Left forelimb (tissue), 1 donor: ENCODE results near the gene PRICKLE3.
"Not testable (repeated sequence)": the region's sequence is repeated elsewhere in the genome, so short reads cannot be mapped to it uniquely, and the experiment has no call there.

Experiments used
- DNase-seq: peaks from one replicate; pipeline ENCODE4 v3.0.0-alpha.2; 2018; ENCODE audit warnings: low spot score

Gene PRICKLE3

DNA sequence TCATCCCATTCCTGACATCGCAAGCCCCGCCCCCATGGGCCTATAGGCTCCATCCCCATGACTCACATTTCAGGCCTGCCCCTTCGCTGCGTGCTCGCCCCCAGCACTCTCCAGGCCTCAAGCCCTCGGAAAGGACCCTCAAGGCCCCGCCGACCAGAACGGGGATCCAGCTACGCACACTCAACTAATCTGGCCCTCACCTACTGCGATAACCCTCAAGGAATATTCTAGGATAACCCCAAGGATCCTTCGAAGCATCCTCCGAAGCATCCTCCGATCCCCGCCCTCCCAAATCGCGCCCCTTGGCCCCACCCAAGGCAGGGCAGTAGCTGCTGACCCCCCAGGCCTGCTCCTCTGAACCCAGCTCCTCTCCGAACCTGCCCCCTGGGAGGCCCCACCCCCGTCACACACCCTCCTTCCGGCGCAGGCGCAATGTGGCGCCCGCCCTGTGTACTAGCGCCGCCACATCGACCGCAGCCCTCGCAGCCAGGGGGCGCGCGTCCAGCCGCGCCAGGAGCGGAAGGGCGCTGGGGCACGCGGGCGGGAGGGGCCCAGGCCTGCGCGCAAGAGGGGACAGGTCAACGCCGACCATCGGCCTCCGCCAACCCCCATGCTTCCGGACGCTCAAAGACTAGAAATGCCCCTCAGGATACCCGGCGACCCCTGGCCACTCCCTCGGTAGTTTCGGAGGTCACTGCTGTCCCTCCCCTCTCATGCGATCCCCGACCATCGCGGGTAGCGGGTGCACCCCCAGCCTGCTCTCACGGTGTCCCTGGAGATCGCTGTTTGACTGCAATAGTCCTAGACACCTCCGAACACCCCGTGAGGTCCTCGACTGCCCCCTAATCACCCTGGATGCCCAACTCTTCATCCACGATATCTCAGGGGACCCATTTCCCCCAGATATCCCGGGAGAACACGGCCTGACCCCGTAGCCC is 30.0 kb downstream of the PRICKLE3 start:
- peak; percentile 91 for DNase-seq

DNA sequence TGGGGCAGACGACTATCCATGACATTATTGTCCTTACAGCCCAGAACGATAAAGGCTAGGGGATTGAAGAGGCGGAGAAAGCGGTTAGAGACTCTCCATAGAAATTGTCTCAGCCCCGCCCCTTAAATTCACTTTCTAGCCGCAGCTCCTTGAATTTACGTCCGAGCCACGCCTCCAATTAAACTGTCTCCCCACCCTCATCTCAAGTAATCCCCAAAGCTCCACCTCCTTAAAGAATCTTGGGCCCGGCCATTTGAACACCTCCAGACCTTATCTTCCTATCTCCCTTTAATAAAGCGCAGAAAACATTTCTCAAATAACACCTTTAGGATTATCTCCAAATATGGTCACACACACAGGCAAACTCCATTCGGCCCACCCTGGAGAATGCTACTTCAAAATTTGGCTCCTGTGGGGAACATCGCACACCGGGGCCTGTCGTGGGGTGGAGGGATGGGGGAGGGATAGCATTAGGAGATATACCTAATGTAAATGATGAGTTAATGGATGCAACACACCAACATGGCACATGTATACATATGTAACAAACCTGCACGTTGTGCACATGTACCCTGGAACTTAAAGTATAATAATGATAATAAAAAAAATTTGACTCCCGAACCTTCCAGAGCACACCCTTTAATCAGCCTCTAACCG is 30.8 kb downstream of the PRICKLE3 start:
- no peak for DNase-seq

DNA sequence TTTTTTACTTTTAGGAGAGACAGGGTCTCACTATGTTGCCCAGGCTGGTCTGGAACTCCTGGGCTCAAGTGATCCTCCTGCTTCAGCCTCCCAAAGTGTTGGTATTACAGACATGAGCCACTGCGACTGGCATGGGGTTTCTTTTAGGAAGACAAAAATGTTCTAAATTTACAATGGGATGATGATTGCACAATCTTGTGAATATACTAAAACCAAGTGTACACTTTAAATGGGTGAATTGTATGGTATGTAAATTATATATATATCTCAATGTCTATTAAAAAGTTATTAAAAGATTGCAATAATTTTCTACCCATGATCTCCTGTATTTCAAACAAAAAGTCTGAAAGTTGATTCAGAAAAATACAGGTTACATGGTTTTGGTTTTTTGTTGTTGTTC is 32.7 kb downstream of the PRICKLE3 start:
- DNase-seq: no peak

DNA sequence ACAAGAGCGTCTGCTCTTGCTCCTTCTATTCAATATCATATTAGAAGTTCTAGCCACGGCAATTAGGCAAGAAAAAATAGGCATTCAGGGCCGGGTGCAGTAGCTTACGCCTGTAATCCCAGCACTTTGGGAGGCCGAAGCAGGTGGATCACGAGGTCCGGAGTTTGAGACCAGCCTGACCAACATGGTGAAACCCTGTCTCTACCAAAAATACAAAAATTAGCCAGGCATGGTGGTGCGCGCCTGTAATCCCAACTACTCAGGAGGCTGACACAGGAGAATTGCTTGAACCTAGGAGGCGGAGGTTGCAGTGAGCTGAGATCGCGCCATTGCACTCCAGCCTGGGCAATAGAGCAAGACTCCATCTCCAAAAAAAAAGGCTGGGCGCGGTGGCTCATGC is 36.9 kb downstream of the PRICKLE3 start:
- not testable (repeated sequence) for DNase-seq

DNA sequence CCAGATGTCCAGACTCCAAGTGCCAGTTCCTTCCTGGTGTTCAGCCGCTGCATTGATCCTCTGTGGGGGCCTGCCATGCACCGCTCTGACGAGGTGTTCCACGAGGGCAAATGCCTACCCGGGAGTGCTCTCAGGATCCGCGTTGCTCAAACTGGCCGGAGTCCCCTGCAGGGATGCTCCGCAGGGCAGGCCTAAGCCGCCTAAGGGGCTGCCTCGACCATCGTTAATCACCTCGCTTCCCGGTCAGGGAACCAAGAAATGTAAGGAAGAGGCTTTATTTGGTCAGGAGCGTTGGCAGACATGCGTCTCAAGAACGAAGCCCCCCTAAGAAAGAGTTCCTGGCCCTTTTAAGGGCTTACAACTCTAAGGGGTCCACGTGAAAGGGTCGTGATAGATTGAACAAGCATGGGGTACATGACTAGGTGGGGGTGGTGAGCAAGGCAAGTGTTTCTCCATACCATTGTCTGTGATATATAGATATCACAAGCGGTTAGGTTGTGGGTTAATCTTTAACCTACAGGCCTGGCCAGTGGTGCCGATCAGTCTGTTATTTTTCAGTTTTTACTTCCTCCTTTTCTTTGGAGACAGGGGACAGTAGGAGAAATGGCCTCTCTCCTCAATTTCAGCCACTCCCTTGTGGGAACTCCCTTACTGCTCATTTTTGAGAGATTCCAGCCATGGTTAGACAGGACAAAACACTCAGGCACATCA is 37.6 kb downstream of the PRICKLE3 start:
- DNase-seq: not testable (repeated sequence)

DNA sequence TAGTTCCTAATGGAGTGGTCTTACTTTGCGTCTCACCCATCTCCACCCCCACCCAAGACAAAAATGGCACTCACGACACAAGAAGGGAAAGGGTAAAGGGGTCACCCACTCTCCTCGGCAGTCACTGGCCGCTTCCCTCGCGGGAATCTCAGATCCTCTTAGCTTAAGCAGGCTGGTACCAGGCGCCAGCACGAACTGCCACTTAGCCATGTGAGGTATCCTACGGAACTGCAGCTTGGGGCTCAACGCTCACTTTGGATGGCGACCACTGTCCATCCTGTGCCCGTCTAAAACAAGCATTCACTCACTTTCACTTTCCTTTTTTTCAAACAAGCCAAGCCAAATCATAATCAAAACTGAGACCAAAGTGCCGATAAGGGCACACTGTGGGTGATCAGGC is 38.2 kb downstream of the PRICKLE3 start:
- no peak for DNase-seq

DNA sequence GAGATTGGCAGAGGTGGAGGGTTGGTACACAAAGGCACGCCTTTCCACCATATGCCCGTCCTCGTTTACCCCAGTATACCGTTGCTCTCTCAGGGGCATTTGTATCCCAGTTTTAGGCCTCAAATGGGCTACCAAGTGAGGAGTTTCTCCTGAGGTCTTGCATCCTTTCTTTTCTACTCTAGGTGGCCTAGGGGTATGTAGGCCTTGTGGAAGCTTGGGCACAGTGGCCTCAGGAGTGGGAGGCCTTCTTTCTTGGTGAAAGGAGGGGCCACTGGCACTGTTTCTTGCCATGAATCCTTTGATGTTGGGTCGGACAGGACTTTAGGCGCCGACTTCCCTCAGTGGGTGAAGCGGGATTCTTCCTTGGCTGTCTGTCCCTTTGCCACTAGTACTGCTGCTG is 38.9 kb downstream of the PRICKLE3 start:
- DNase-seq: no peak

DNA sequence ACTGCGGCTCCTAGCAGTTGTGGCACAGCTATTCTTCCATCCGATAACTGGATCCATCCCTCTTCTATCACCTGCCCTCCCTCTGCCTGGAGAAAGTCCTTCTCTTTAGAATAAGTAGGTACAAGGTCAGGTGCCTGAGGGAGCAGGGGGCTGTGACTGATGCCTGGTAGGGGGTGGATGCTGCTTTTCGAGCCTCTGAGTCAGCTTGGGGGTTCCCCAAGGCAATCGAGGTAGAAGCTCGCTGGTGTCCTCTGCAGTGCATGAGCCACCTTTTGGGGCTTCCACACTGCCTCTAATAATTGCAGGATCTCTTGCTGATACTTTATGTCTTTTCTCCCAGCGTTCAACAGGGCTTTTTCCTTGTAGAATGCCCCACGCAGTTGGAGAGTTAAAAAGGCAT is 43.0 kb downstream of the PRICKLE3 start:
- DNase-seq: not testable (repeated sequence)

DNA sequence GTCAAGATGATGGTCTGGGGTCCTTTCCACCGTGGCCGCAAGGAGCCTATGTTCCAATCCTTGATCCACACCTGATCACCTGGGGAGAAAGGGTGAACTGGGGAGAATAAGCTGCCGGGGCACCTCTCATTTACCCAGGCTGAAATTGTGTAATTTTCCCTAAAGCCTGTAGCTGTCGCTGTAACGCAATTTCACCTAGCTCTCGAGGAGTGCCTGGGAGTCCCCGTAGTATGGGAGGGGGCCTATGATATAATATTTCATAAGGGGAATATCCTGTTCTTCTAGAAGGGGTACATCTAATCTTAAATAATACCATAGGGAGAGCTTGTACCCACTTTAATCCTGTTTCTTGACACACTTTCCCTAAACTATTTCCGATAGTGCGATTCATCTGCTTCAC is 43.9 kb downstream of the PRICKLE3 start:
- DNase-seq: not testable (repeated sequence)

DNA sequence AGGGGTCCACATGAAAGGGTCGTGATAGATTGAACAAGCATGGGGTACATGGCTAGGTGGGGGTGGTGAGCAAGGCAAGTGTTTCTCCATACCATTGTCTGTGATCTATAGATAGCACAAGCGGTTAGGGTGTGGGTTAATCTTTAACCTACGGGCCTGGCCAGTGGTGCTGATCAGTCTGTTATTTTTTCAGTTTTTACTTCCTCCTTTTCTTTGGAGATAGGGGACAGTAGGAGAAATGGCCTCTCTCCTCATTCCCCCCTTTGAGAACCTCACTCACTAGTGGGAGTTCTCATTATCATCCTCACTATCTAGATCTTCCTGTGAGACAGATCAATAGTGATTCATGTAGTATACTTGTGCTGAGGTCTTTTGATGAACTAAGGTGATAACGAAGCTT is 46.5 kb downstream of the PRICKLE3 start:
- DNase-seq: no peak

DNA sequence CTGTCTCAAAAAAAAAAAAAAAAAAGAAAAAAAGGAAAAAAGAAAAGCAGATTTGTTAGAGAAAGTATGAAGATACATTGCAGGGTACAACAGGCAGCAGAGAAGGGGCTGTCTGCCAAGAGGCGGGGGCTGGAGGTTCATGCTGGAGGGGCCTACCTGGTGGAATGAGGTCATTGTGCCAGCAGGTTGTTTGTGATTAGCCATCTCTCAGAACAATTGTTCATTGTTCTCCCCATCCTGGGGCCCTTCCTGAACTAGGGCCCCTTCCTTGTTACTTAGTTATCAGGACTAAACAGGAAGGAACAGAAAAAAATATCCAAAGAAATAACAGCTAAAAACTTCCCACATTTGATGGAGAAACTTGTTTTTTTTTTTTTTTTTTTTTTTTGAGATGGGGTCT is 48.7 kb downstream of the PRICKLE3 start:
- no peak for DNase-seq

DNA sequence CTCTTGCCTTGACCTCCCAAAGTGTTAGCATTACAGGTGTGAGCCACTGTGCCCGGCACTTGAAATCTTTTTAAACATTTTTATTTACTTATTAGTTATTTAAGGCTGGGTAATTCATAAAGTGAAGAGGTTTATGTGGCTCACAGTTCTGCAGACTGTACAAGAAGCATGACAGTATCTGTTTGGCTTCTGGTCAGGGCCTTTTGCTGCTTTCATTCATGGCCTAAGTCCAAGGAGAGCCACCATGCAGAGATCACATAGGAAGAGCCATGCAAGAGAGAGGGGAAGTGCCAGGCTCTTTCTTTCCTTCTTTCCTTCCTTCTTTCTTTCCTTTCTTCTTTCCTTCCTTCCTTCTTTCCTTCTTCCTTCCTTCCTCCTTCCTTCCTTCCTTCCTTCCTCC is 52.4 kb downstream of the PRICKLE3 start:
- DNase-seq: no peak

DNA sequence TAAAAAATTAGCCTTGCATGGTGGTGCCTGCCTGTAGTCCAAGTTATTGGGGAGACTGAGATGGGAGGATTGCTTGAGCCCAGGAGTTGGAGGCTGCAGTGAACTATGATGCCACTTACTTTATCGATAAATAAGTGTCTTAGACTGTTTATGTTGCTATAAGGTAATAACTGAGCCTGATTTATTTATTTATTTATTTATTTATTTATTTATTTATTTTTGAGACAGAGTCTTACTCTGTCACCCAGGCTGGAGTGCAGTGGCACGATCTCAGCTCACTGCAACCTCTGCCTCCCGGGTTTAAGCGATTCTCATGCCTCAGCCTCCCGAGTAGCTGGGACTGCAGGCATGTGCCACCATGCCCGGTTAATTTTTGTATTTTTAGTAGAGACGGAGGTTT is 53.9 kb downstream of the PRICKLE3 start:
- not testable (repeated sequence) for DNase-seq

DNA sequence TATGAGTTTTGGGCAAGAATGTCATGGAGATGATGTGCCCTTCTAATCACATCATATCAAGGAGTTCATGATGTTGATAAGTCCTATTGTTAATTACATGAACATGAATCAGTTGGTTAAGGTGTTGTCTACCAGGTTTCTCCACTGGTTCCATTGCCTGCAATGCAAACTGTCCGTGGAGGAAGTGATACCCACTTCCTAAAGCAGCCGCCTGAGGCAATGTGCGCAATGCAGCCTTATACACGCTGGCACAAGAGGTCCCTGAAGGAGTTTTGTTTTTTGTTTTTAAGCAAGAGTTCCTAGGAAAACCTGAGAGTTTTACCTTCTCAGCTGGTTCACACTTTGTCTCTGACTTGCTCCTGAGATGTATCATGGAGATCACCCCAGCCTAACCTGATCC is 56.7 kb downstream of the PRICKLE3 start:
- no peak for DNase-seq

DNA sequence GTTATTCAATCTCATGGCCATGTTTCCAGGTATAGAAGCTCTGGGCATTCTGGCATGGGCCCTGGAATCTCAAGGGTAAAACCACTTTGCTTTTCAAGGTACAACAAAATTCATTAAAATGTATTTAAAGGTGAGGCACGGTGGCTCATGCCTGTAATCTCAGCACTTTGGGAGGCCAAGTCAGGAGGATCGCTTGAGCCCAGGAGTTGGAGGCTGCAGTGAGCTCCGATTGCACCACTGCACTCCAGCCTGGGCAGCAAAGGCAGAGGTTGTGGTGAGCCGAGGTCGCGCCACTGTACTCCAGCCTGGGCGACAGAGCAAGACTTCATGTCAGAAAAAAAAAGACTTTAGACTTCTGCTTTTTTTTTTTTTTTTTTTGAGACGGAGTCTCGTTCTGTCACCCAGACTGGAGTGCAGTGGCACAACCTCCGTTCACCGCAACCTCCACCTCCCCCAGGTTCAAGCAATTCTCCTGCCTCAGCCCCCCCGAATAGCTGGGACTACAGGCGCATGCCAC is 58.4 kb downstream of the PRICKLE3 start:
- not testable (repeated sequence) for DNase-seq
